GM21423 (cell line): ENCODE measurements around the gene PCOLCE2.
"Not testable (repeated sequence)": the region's sequence is repeated elsewhere in the genome, so short reads cannot be mapped to it uniquely, and the experiment has no call there.

Source experiments
- ATAC-seq: cut with Tn5 transposase; IDR thresholded peaks from one replicate; pipeline ENCODE4 v1.9.1; 2021; ENCODE audit warnings: mild to moderate bottlenecking, moderate library complexity; ENCODE audit not compliant: unreplicated experiment

PCOLCE2 gene

DNA sequence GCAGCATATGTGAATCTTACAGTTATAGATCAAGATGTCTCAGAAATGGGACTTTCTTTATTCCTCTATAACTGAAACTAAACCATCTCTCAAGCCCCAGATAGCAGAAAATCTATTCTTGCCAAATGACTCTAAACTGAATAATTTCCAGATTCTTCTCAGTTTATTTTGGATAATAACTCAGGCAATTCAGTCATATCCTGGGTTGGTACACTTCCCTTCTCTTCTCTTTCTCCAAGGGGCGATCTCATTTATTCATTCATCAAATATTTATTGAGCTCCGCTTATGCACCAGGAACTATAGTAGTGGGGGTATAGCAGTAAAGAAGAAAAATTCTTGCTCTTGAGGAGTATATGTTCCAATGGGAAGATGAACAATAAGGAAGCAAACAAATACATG is 13.5 kb upstream of the PCOLCE2 start:
- ATAC-seq: no peak

DNA sequence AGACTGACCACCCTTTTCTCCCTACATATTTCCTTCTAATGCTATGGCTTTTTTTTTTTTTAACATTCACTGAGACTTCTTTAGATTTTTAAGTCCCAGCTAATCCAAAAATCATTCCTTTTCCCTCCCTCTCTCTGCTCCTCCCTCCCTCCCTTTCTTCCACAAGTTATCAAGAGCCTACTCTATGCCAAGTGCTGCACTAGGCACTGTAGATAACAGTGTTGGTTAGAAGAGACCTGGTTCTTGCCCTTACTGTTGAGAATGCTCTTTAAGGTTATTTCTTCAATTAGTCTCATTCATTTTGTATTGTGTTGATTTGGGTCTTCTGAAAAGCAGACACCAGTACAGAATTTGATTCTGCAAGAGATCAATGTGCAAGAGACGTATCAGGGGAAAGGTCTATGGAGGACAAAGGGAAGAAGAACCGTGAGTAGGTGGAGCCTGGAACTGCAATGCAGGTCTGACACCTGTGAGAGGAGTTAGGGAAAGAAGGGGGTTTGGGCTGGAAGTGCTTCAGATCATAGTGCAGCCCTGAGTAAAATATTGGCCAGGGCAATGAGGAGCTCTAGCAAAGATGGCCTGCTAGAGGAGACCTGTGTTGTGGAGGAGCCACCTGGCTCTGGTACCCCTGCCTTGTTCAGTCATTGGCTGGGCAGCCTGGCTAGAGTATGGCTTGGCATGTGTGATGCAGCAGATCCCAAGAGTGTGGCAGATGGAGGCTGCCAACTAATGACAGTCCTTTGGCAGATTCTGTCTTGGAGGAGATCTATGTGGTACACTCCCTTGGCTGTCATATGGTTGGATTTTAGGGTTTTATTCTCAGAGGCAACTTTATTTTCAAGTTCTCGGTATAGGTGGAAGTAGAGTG is 9.7 kb upstream of the PCOLCE2 start:
- ATAC-seq: no peak

DNA sequence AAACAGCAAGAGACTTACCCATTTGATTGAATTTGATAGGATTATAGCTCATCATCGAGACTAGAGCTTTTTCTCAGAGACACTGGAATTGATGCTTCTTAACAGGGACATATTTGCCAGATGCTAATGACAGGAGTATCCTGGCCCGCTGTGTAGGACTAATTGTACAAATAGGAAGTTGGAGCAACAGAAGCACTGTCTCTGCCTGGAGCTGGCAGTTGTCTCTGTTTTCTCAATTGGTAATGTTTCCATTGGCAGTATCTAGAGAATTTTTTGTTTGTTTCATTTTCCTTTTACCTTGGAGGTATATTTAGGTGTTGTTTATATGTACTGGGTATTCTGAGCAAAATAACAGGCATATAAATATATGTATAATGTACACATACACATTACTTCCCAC is 8.9 kb upstream of the PCOLCE2 start:
- ATAC-seq: no peak

GRCh38 chr3:142896996-142897395 is 8.1 kb upstream of the PCOLCE2 start:
- no peak for ATAC-seq

DNA sequence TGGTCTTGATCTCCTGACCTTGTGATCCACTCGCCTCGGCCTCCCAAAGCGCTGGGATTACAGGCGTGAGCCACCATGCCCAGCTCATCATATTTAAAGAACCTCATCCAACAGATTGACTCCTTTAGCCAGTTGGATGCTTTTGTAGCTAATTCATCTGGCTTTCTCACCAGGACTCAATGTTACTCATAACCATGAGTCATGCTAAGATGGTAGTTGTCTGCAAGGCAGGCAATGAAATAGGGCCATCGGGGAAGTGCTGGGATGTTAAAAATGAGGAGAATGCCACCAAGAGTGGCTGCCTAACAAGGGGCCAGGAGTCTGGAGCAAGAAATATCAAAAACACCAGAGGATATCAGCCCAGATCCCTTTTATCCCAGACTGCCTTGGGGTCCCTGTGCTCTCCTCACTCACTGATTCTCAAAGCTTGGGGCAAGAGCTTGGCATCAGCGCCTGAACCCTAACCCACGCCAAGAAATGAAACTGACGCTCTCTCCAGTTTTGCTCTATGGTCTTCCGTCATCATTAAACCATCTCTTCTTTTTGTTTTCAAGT is 7.4 kb upstream of the PCOLCE2 start:
- ATAC-seq: no peak

DNA sequence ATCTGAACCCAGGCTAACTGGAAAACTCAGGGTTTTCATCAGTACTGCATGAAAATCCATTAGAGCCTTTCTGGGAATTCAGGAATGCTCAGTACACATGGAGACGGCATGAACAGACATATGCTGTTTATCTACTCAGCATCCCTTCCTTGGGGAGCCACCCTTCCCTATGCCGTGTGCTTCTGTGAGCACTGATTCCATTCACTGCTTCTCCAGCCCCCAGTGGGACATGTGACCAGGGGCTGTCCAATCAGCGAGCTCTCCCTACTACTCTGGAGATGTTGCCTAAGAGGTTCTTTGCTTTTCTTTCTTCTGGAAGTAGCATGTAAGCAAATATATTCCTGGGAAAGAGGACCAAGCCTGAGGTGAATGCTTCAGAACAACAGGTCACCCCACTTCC is 5.6 kb upstream of the PCOLCE2 start:
- no peak for ATAC-seq

DNA sequence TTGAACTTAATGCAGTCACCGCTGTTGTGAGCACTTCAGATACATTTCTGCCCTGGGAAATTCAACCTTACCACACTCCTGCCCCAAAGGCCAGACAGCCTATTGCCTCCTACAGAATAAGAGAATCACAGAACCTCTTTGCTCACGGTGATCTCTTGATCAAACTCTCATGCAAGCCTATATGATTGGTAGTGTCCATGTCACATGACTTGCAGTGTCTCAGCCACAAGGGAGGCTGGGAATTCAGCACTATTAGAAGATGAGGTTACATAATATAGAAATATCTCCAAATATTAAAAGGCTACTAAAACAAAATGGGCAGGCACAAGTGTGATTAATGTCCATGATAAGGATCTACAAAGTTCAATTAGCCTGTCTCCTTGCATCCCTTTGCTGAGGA is 3.8 kb upstream of the PCOLCE2 start:
- ATAC-seq: no peak

DNA sequence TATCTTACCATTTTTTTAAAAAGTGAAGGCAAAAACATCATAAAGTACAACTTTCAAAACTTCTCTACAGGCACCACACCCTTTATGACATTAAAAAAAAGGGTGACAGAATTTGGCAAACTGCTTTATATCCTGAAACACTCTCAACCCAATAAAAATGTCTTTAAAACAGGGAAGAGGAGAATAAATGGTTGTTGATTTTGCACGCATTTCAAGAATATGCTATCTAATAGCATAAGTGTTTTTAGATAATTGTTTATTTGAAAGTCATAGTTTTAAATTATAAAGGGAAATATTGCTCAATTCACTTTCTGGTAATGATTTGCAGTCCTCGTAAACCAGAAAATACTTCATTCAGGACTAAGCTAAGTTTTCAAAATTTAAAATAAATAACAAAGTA is 1.7 kb upstream of the PCOLCE2 start:
- no peak for ATAC-seq

GRCh38 chr3:142889212-142890014 is 530 bp upstream of the PCOLCE2 start:
- no peak for ATAC-seq

- ATAC-seq: no peak
Measured at GRCh38 chr3:142888099-142888480, 793 bp downstream of the PCOLCE2 start.

DNA sequence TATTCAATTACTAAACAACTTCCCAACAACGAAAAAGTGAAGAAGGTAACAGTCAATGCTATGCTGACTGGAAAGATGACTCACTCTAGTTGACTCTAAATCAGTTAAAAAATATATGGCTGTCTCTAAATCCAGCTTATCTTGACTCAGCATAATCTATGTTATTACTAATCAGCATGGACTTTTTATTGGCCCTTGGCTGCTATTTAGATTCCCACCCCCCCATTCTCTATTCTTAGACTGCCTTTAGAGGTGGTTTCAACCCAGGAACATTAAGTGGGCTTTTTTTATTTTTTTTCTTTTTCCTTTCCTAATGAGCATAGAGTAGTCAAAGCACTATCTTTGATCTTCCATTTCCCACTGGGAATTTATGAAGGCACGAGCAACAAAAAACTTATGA is 1.9 kb downstream of the PCOLCE2 start:
- no peak for ATAC-seq

DNA sequence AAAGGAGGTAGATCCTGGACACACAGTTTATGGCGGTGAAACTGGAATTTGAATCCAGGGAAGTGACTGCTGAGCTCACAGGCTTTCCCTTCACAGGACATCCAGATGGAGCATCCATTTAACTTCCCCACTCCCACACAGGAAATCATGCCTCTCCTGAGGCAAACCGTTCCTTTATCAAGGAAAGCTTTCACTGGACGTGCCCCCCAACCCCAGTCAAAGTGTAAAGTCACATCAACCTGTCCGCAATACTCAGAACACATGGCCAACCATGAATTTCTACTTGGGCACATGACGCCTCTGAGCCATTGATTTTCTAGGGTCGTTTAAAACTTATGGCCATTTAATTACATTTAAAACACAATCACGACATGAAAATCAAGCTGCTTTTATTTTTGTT is 2.9 kb downstream of the PCOLCE2 start:
- ATAC-seq: no peak

DNA sequence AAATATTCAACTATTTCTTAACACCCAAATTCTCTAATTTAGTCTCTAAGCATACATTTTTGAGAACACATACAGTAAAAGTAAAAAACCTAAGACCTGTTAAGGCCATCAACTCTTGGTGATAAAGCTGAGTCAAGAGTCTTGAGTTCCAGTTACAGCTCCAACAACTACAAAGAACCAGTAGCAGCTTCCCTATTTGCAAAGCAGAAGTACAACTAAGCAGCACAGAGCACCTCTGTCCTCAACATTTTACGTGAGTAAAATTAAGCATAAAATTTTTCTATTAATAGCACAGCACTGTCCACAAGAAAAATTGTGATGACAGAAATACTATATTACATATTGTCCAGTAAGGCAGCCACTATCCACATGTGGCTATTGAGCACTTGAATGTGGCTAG is 4.4 kb downstream of the PCOLCE2 start:
- ATAC-seq: no peak

- ATAC-seq: not testable (repeated sequence)
Measured at GRCh38 chr3:142883534-142883933, 5.3 kb downstream of the PCOLCE2 start.

DNA sequence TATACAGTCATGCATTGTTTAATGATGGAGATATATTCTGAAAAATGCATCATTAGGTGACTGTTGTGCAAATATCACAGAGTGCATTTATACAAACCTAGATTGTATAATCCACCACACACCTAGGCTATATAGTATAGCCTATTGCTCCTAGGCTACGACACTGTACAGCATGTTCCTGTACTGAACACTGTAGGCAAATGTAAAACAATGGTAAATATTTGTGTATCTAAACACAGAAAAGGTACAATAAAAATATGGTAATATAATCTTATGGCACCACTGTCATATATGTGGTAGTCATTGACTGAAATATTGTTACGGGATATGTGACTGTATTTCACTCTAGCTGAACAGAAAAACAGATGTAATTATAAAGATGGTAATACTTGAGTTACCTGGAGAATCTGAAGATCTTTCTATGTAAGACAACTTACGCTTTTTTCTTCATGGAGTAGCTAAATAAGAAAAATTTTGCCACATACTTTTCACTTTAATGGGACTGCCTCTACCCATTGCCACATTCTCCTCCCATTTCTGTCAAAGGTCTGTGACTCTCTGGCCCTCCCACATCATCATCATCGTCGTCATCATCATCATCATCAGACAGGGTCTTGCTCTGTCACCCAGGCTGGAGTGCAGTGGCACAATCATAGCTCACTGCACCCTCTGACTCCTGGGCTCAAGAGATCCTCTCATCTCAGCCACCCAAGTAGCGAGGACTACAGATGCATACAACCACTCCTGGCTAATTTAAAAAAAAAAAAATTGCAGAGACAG is 7.2 kb downstream of the PCOLCE2 start:
- ATAC-seq: no peak

- ATAC-seq: no peak
Measured at GRCh38 chr3:142878649-142879300, 10.1 kb downstream of the PCOLCE2 start.

DNA sequence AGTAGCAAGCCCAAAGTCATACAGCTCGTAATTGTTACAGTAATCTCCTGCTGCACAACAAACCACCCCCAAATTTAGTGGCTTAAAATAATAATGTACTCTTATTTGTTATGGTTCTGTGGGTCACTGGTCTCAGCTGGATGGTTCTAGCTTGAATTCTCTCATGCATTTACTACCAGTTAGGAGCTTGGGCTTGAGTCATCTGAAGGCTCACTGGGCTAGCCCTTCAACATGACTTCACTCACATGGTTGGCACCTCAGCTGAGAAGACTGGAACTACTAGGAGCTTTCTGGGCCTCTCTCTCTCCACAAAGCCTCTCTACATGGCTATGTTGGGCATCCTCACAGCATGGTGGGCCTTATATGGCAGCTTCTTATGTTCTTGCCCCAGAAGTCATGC is 12.5 kb downstream of the PCOLCE2 start:
- no peak for ATAC-seq

DNA sequence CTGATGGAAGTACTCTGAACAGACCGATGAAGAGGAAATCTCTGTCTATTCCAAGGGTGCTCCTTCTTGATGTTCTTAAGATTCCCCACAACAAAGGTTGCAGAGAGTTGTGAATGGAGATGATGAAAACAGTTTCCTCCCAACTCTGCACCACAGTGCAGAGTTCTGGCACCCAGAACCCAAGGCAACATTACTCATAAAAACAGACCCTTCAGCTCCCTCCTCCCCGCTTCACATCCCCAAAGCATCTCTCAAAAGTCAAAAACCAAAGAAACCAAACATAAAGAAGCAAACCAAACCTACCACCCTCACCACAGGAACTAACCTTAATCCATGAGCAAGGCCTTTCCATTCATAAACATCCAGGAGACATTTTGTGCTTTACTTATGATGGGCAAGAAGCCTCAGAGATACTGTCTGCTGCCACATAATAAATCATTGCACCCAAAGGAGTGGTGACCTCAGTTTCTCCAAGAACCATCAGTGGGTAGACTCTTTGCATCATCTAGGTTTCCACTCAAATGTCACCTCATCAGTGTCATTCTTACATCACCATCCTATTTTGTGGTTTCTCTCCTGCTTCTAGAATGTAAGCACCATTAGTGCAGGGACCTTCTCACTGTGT is 13.2 kb downstream of the PCOLCE2 start:
- no peak for ATAC-seq

- no peak for ATAC-seq
Measured at GRCh38 chr3:142875099-142875498, 13.8 kb downstream of the PCOLCE2 start.

DNA sequence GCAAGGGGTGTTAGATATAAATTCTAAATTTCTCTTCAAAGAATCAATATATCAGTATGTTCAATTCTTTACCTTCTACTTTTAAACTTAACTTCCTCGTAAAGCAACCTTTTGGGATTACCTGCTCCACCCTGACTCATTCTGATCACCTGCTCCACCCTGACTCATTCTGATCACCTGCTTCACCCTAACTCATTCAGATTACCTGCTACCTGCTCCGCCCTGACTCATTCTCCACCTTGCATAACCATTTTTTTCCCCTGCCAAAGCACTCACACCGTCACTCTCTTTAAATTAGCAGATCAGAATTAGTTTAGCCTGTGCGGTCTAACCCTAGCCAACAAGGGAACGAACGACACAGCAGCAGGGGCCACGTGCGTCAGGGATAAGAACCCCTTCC is 20.5 kb downstream of the PCOLCE2 start:
- not testable (repeated sequence) for ATAC-seq
